SK-N-SH treated with all-trans-retinoic acid at 6 μM for 48 hours (cell line): ENCODE data around the gene ADGRG1.

ENCODE experiments used
- ARNTL ChIP-seq: fragments of 450-650 bp; formaldehyde crosslinking; IDR thresholded peaks from 2 replicates; pipeline ENCODE4 v1.5.0; 2020; ENCODE audit warnings: low read depth, mild to moderate bottlenecking, moderate library complexity, borderline replicate concordance
- ESRRG ChIP-seq: fragments of 250-450 bp; sonication (Bioruptor Pico); IDR thresholded peaks from 2 replicates; pipeline ENCODE4 v1.6.1; 2021; ENCODE audit warnings: mild to moderate bottlenecking
- ISL1 ChIP-seq: fragments of 250-450 bp; sonication (Bioruptor Pico); IDR thresholded peaks from 2 replicates; pipeline ENCODE4 v2.1.2; 2022; ENCODE audit warnings: mild to moderate bottlenecking, moderate library complexity
- PATZ1 ChIP-seq: fragments of 250-450 bp; sonication (Bioruptor Pico); IDR thresholded peaks from 2 replicates; pipeline ENCODE4 v1.8.0; 2020; ENCODE audit warnings: mild to moderate bottlenecking, moderate library complexity, borderline replicate concordance
- POU6F1 ChIP-seq: fragments of 250-450 bp; sonication (Bioruptor Pico); IDR thresholded peaks from 2 replicates; pipeline ENCODE4 v1.8.0; 2021; ENCODE audit warnings: low read depth, mild to moderate bottlenecking, moderate library complexity, borderline replicate concordance
- PPARA ChIP-seq: fragments of 250-450 bp; sonication (Bioruptor Pico); IDR thresholded peaks from 2 replicates; pipeline ENCODE4 v1.5.0; 2020; ENCODE audit warnings: mild to moderate bottlenecking, borderline replicate concordance
- RARB ChIP-seq: fragments of 250-450 bp; sonication (Bioruptor Pico); IDR thresholded peaks from 2 replicates; pipeline ENCODE4 v1.8.0; 2021; ENCODE audit warnings: mild to moderate bottlenecking, moderate library complexity
- SNAI2 ChIP-seq: fragments of 250-450 bp; sonication (Bioruptor Pico); IDR thresholded peaks from 2 replicates; pipeline ENCODE4 v1.5.0; 2020; ENCODE audit warnings: mild to moderate bottlenecking, moderate library complexity
- ZFP3 ChIP-seq: fragments of 250-450 bp; sonication (Bioruptor Pico); IDR thresholded peaks from 2 replicates; pipeline ENCODE4 v1.5.0; 2020; ENCODE audit warnings: mild to moderate bottlenecking, moderate library complexity
- ZFP30 ChIP-seq: fragments of 450-650 bp; formaldehyde crosslinking; IDR thresholded peaks from 2 replicates; pipeline ENCODE4 v1.5.0; 2022; ENCODE audit warnings: mild to moderate bottlenecking, moderate library complexity
- ZNF70 ChIP-seq: fragments of 450-650 bp; formaldehyde crosslinking; IDR thresholded peaks from 2 replicates; pipeline ENCODE4 v1.5.0; 2020; ENCODE audit warnings: mild to moderate bottlenecking, moderate library complexity

GRCh38 chr16:57653936-57654335 lies 25.5 kb downstream of the ADGRG1 start:
- TF ChIP-seq ZFP3 (CRISPR knock-in tag): no peak
- no peak for TF ChIP-seq ZFP30
- TF ChIP-seq PPARA (CRISPR knock-in tag): no peak
- no peak for TF ChIP-seq ARNTL (CRISPR knock-in tag)
- TF ChIP-seq POU6F1 (CRISPR knock-in tag): no peak
- no peak for TF ChIP-seq RARB
- no peak for TF ChIP-seq SNAI2 (CRISPR knock-in tag)
- no peak for TF ChIP-seq ISL1
- TF ChIP-seq PATZ1: no peak
- TF ChIP-seq ZNF70 (CRISPR knock-in tag): no peak
- no peak for TF ChIP-seq ESRRG (CRISPR knock-in tag)
